HG03025 (cell line): ENCODE results near the gene MICAL3.

Experiments
- ATAC-seq: cut with Tn5 transposase; IDR thresholded peaks from one replicate; pipeline ENCODE4 v1.9.1; 2021; ENCODE audit warnings: mild to moderate bottlenecking, moderate library complexity; ENCODE audit not compliant: unreplicated experiment, low FRiP score

MICAL3 gene

DNA sequence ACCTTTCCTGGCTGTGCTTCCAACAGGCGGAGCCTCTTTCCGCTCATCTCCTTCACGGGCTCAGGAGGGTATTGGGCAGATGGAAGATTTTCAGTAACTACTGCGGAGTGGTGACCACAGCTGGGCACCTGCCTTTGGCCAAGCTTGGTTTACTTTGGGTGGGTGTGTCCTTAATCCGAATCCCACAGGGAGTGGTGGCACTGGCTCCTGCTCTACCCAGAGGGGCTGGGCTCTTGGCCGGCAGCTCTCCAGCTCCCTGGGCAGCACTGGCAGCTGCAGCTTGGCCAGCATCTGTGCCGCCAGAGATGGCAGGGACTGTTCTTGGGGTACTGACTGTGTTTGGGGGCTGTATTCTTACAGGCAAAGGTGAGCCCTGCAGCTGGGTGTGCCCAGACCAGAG is 279.9 kb downstream of the MICAL3 start:
- no peak for ATAC-seq

DNA sequence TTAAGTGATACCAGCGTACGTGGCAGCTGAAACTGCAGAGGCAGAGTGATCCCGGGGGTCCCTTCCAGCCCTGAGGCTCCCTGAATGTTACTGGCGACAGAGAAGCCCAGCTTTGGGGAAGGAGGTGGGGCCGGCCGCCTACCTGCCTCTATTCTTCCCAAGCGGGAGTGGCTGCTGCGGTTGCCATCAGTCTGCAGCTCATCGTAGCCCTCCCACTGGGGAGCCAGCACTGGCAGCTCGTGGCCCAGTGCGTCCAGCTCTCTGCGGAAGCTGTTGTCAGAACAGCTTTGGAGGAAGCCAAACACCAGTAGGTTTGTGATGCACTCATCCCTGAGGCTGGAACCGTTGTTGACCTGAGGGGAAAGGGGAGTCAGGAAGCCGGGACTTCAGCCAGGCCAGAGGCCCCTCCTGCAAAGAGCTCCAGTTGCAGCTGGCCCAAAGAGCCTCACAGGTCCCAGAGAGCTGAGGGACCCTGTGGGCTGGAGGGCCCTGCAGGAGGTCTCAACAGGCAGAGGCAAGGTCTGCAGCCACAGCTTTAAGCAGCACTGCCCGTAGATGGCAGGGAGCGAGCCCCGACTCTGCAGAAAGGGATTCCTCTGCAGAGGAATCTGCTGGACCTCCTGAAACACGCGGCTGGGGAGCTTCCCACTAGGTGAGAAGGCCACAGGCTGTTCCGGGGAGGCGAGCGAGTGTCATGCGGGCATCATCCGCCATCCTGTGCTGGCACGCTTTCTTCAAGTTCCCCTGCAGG is 280.5 kb downstream of the MICAL3 start:
- ATAC-seq = no peak

DNA sequence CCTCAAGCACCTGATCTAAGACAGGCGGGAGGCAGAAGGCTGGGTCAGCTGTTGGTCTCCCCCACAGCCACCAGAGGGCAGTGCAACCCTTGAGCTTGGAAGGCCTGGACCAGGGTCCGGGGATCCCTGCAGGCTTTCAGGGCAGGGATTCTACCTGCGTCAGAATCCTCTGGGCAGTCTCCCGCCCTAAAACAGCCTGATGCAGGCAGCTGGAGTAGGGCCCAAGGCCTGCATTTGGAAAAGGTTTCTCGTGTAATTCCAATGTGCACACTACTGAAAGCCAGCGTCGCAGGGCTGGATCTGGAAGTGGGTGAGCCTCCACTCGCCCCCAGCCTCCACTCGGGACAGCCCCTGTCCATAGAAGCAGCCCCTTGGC is 281.8 kb downstream of the MICAL3 start:
- ATAC-seq = no peak

DNA sequence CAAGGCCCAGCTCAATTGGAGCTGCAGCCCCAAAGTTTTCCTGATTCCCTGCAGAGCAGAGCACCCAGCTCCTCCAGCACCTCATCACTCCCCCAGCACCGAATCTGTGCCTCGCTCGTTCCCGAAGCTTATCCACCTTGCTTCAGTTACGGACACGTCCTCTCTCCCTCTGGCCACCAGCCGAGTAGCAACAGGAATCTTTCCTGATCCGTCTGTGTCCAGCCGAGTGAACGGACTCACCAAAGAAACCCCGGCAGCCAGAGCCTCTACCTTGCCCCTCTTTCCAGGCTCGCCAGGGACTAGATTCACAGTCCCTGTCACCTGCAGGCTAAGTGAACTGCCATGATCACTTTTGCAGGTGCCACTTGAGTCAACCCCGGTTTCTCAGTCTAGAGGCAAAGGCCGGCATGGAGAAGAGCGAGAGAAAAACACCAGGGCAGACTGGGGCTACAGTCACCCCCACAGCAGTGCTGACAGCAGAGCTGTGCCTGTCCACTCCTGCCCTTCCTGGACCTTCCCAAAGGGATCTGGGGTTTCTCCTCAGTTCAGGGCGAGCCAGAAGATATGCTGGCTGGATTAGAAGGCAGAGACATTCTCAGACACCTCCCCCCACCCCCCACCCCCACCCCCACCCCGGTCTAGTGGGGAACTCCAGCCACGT is 282.4 kb downstream of the MICAL3 start:
- ATAC-seq = no peak

DNA sequence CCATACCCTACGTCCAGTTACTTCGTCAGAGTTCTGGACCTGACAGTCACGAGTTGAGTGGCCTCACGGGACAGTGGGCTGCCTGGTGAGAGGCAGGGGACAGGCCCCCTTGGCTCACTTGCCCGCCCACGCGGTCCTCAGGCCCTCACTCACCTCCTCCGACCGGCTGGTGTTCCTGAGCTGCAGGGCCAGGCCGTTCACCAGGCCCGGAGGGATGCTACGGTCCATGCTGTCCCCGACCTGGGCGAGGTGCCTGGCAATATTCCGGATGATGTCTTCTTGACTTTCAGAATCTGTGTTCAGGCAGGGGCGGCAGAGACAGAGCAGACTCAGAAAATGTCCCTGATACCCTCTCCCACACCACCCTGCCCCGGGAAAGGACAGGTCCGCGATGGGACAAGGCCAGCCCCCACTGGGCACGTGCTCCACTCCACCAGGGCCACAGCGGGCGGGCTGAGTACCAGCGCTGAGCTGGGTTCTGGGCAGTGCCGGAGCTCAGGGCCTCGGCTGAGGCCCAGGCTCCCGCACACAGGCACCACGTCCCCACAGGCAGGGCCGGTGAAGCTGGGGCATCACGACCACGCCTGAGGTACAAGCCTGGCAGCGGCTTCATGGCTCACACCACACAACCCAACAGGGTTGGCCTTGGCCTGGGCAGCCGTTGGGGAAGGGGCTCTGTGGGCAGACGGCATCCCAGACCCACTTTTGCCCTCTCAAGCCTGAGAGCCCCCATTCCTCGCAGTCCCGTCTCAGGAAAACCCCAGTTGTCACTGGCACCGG is 285.0 kb downstream of the MICAL3 start:
- no peak for ATAC-seq

DNA sequence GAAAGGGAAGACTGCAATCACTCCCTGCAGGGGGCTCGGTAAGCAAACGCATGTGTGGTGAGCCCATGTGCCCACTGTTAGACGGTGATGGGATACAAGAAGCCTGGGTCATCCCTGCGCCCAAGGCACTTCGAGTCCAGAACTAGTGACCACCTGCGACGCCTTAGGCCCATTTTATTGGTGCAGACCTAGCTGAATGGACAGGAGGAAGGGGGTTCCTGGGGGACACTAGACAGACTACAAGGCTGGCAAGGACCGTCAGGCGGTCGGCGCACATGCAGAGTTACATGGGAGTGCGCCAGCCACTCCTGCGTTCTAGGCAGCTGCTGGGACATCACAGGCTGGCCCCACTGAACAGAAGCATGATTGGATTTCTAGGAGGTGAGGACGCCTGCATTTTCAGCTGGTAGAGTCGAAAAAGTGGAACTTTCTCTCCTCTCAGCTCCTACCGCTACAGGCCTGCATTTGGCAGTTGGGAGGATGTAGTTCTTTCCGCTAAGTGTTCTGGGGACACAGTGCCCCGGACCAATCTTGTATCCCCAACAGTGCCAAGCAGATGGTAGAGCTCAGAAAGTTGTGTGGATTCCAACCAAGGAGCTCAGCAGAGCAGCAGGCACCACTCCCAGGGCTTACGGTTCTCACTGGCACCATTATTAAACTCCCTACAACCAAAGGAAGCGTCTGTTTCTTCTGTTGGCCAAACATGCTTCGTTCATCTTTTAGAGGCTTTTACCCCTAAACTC is 285.8 kb downstream of the MICAL3 start:
- ATAC-seq = no peak
